ENCODE measurements around the gene CD300H.

The CD300H gene

DNA sequence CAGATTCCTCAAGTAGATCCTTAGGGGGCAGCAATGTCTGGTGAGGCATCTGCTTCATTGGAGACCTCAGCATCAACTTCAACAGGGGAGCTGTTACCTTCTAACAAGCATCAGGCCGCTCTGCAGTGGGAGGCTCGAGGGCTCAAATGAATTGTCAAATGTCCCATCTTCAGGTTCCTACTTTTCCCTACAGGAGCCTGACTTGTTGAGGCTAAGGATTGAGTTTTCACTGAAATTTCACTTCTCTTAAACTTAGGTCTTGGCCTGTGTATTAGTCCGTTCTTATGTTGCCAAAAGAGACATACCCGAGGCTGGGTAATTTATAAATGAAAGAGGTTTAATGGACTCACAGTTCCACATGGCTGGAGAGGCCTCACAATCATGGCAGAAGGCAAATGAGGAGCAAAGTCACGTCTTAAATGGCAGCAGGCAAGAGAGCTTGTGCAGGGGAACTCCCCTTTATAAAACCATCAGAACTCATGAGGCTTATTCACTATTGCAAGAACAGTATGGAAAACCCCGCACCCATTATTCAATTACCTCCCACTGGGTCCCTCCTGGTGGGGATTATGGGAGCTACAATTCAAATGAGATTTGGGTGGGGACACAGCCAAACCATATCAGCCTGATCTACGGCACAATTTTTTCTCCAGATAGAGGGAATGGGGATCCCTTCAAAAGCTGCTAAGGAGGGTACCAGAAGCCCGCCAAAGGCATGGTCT lies 29.9 kb upstream of the CD300H start:
- Histone ChIP-seq H3F3A (ENCODE audit: insufficient read depth, low read length) (no peaks in the 10 kb centered on the region), H3K27me3 (ENCODE audit: insufficient read depth, low read length) (no peaks in the 10 kb centered on the region), H3K79me2 (ENCODE audit: insufficient read depth, low read length) (no peaks in the 10 kb centered on the region), H3K9me3 (ENCODE audit: low read length) (no peaks in the 10 kb centered on the region), H3K4me2 (ENCODE audit: low read length) (no peak overlapping the region), H3K9ac (ENCODE audit: low read length) (no peak overlapping the region), H3K36me3 (ENCODE audit: insufficient read depth, low read length) (no peaks in the 10 kb centered on the region), H3K4me1 (ENCODE audit: insufficient read depth, low read length, severe bottlenecking) (no peaks in the 10 kb centered on the region), H3K27ac (ENCODE audit: low read depth, low read length, poor library complexity, severe bottlenecking) (no peak overlapping the region), H4K20me1 (ENCODE audit: insufficient read depth, low read length) (no peaks in the 10 kb centered on the region), H3K4me3 (ENCODE audit: low read depth, low read length, poor library complexity, severe bottlenecking) (no peak overlapping the region), H3K9me2 (ENCODE audit: low read depth, low read length) (no peaks in the 10 kb centered on the region), H2AFZ (ENCODE audit: low read length) (no peak overlapping the region)
- TF ChIP-seq EZH2 (IDR thresholded peaks at IDR 0.05; ENCODE audit: borderline replicate concordance, low read length) (no peak), CTCF (IDR thresholded peaks at IDR 0.05; ENCODE audit: low read length) (no peak)

DNA sequence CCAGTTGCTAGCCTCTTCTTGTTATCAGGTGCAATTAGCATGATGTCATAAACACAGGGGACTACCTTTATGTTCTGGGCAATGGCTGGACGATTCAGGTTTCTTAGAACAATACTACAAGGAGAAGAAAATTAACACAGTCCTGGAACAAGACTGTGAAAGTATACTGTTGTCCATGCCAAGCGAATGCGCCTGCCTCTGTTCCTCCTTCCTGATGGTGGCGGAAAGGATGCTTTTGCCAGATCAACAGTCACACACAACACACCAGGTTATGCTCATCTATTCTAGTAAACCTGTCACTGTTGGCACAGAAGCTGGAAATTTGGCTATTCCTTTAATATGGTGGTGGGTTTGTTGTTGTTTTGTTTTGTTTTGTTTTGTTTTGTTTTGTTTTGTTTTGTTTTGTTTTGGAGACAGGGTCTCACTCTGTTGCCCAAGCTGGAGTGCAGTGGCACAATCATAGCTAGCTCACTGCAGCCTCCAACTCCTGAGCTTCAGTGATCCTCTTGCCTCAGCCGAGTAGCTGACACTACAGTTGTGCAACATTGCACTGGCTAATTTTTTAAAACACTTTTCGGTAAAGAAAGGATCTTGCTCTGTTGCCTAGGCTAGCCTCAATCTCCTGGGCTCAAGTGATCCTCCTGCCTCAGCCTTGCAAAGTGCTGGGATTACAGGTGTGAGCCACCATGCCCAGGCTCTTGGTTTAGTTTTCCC lies 27.9 kb upstream of the CD300H start:
- H3K27me3 ChIP-seq (ENCODE audit: insufficient read depth, low read length): no peaks in the 10 kb centered on the region
- no peaks in the 10 kb centered on the region for H3K9me2 ChIP-seq (ENCODE audit: low read depth, low read length)
- no peaks in the 10 kb centered on the region for H4K20me1 ChIP-seq (ENCODE audit: insufficient read depth, low read length)
- no peak overlapping the region for H3K27ac ChIP-seq (ENCODE audit: low read depth, low read length, poor library complexity, severe bottlenecking)
- H3K36me3 ChIP-seq (ENCODE audit: insufficient read depth, low read length): no peaks in the 10 kb centered on the region
- no peak overlapping the region for H3K9ac ChIP-seq (ENCODE audit: low read length)
- H2AFZ ChIP-seq (ENCODE audit: low read length): no peak overlapping the region
- H3K4me2 ChIP-seq (ENCODE audit: low read length): no peak overlapping the region
- H3K79me2 ChIP-seq (ENCODE audit: insufficient read depth, low read length): no peaks in the 10 kb centered on the region
- no peaks in the 10 kb centered on the region for H3K4me1 ChIP-seq (ENCODE audit: insufficient read depth, low read length, severe bottlenecking)
- H3F3A ChIP-seq (ENCODE audit: insufficient read depth, low read length): no peaks in the 10 kb centered on the region
- TF ChIP-seq CTCF (IDR thresholded peaks at IDR 0.05; ENCODE audit: low read length) (no peak), EZH2 (IDR thresholded peaks at IDR 0.05; ENCODE audit: borderline replicate concordance, low read length) (no peak)
- no peaks in the 10 kb centered on the region for H3K9me3 ChIP-seq (ENCODE audit: low read length)
- no peak overlapping the region for H3K4me3 ChIP-seq (ENCODE audit: low read depth, low read length, poor library complexity, severe bottlenecking)

GRCh38 chr17:74592087-74592990 lies 25.0 kb upstream of the CD300H start, which contains the start of gene CD300LD:
Gene CD300LD (minus strand): TSS chr17:74592283. CDS start chr17:74592202, 81 bp downstream.
- Histone ChIP-seq H3K27me3 (ENCODE audit: insufficient read depth, low read length) (no peaks in the 10 kb centered on the region), H3K27ac (ENCODE audit: low read depth, low read length, poor library complexity, severe bottlenecking) (no peak within 1 kb of the TSS), H3K79me2 (ENCODE audit: insufficient read depth, low read length) (no peaks in the 10 kb centered on the region), H3K4me1 (ENCODE audit: insufficient read depth, low read length, severe bottlenecking) (no peaks in the 10 kb centered on the region), H3K9ac (ENCODE audit: low read length) (no peak within 1 kb of the TSS), H3K9me2 (ENCODE audit: low read depth, low read length) (no peaks in the 10 kb centered on the region), H2AFZ (ENCODE audit: low read length) (no peak within 1 kb of the TSS), H3F3A (ENCODE audit: insufficient read depth, low read length) (no peaks in the 10 kb centered on the region), H3K9me3 (ENCODE audit: low read length) (no peaks in the 10 kb centered on the region), H3K4me3 (ENCODE audit: low read depth, low read length, poor library complexity, severe bottlenecking) (no peak within 1 kb of the TSS), H3K4me2 (ENCODE audit: low read length) (no peak within 1 kb of the TSS), H3K36me3 (ENCODE audit: insufficient read depth, low read length) (no peaks in the 10 kb centered on the region), H4K20me1 (ENCODE audit: insufficient read depth, low read length) (no peaks in the 10 kb centered on the region)
- TF ChIP-seq EZH2 (IDR thresholded peaks at IDR 0.05; ENCODE audit: borderline replicate concordance, low read length) (no peak), CTCF (IDR thresholded peaks at IDR 0.05; ENCODE audit: low read length) (no peak)
